HAP-1 (cell line): ENCODE results near the gene SHMT1.
"Not testable (repeated sequence)": the region's sequence is repeated elsewhere in the genome, so short reads cannot be mapped to it uniquely, and the experiment has no call there.

Experiments used
- DNase-seq, 2 experiments: peaks; one replicate each; pipeline ENCODE4 v3.0.0-alpha.2; 2016 to 2020; ENCODE audit warnings: low spot score in 2 of 2
- H3K27me3 ChIP-seq: fragments of 250-450 bp; sonication (Bioruptor Pico); 2 replicates; pipeline ENCODE4 v1.5.1; 2020; ENCODE audit warnings: low read depth, mild to moderate bottlenecking, moderate library complexity
- H3K36me3 ChIP-seq: fragments of 250-450 bp; sonication (Bioruptor Pico); replicated peaks from 2 replicates; pipeline ENCODE4 v1.5.1; 2020; ENCODE audit warnings: mild to moderate bottlenecking
- H3K4me1 ChIP-seq: fragments of 250-450 bp; sonication (Bioruptor Pico); 2 replicates; pipeline ENCODE4 v1.5.1; 2020; ENCODE audit warnings: mild to moderate bottlenecking
- H3K4me3 ChIP-seq: fragments of 250-450 bp; sonication (Bioruptor Pico); 2 replicates; pipeline ENCODE4 v1.5.1; 2020; ENCODE audit warnings: mild to moderate bottlenecking, moderate library complexity
- H3K9me3 ChIP-seq: fragments of 250-450 bp; sonication (Bioruptor Pico); 2 replicates; pipeline ENCODE4 v1.5.1; 2020; ENCODE audit warnings: mild to moderate bottlenecking, moderate library complexity
- in situ Hi-C: fragments of 300-500 bp; cut with MboI; formaldehyde crosslinking; loops from 3 replicates; pipeline ENCODE4 v1.14.3; 2020; ENCODE audit warnings: low sequenced_read_pairs, inconsistent platforms, mixed read lengths

SHMT1 gene

GRCh38 chr17:18315961-18316360 is 47.4 kb downstream of the SHMT1 start:
- in situ Hi-C loops = no loop called here

GRCh38 chr17:18315562-18315922 is 47.8 kb downstream of the SHMT1 start:
- in situ Hi-C loops = no loop called here
- H3K4me1 ChIP-seq = peaks cover 10% of the 10 kb centered on the region
- no peaks in the 10 kb centered on the region for H3K9me3 ChIP-seq
- peak overlapping the region; percentile 69 for H3K4me3 ChIP-seq
- DNase-seq = no peak
- no peaks in the 10 kb centered on the region for H3K27me3 ChIP-seq
- peaks cover 36% of the 10 kb centered on the region for H3K36me3 ChIP-seq

More at GRCh38 chr17:18315961-18316360, 47.4 kb downstream of the SHMT1 start:
- Histone ChIP-seq H3K36me3 (peaks cover 34% of the 10 kb centered on the region), H3K4me1 (peaks cover 10% of the 10 kb centered on the region), H3K9me3 (no peaks in the 10 kb centered on the region), H3K27me3 (no peaks in the 10 kb centered on the region), H3K4me3 (peak overlapping the region; percentile 69)
- DNase-seq = no peak

GRCh38 chr17:18314731-18315561 is 48.4 kb downstream of the SHMT1 start, which contains the start of the genes SMCR8 and TOP3A:
SMCR8 (plus strand) TSS chr17:18315293; CDS start chr17:18315790, 497 bp downstream.
TOP3A (minus strand) TSS chr17:18314994; CDS start chr17:18314778, 216 bp downstream.
- in situ Hi-C loops = no loop called here
- Histone ChIP-seq H3K4me1 (peaks cover 10% of the 10 kb centered on the region), H3K9me3 (no peaks in the 10 kb centered on the region), H3K36me3 (peaks cover 41% of the 10 kb centered on the region), H3K4me3 (peak within 1 kb of the TSS; percentile 69), H3K27me3 (no peaks in the 10 kb centered on the region)
- DNase-seq = peak; percentile 96 to 99

GRCh38 chr17:18314059-18314730 is 49.2 kb downstream of the SHMT1 start:
- H3K9me3 ChIP-seq = no peaks in the 10 kb centered on the region
- H3K36me3 ChIP-seq = peaks cover 44% of the 10 kb centered on the region
- in situ Hi-C loops = no loop called here
- peaks cover 10% of the 10 kb centered on the region for H3K4me1 ChIP-seq
- H3K4me3 ChIP-seq = peak overlapping the region; percentile 69
- DNase-seq = peak in 1 of 2 experiments; percentile 50
- no peaks in the 10 kb centered on the region for H3K27me3 ChIP-seq

- no peaks in the 10 kb centered on the region for H3K27me3 ChIP-seq
- H3K4me1 ChIP-seq = peaks cover 5% of the 10 kb centered on the region
- no peaks in the 10 kb centered on the region for H3K9me3 ChIP-seq
- no peak overlapping the region for H3K4me3 ChIP-seq
- DNase-seq = no peak
- in situ Hi-C loops = no loop called here
- peaks cover 75% of the 10 kb centered on the region for H3K36me3 ChIP-seq
These were observed 54.1 kb downstream of the SHMT1 start for GRCh38 chr17:18309202-18309601.

- H3K4me1 ChIP-seq, H3K4me3 ChIP-seq, DNase-seq, in situ Hi-C loops, H3K9me3 ChIP-seq, H3K27me3 ChIP-seq: not testable (repeated sequence)
- peaks cover 81% of the 10 kb centered on the region for H3K36me3 ChIP-seq
These were observed 60.1 kb downstream of the SHMT1 start for GRCh38 chr17:18303206-18303605.

GRCh38 chr17:18300725-18301480 is 62.4 kb downstream of the SHMT1 start:
- in situ Hi-C loops = no loop called here
- Histone ChIP-seq H3K36me3 (peaks cover 75% of the 10 kb centered on the region), H3K9me3 (no peaks in the 10 kb centered on the region)

GRCh38 chr17:18298061-18298460 is 65.3 kb downstream of the SHMT1 start:
- in situ Hi-C loops, H3K27me3 ChIP-seq, H3K4me1 ChIP-seq, H3K4me3 ChIP-seq, H3K9me3 ChIP-seq, DNase-seq: not testable (repeated sequence)
- peaks cover 60% of the 10 kb centered on the region for H3K36me3 ChIP-seq

More at GRCh38 chr17:18300725-18301480, 62.4 kb downstream of the SHMT1 start:
- Histone ChIP-seq H3K27me3 (no peaks in the 10 kb centered on the region), H3K4me1 (no peaks in the 10 kb centered on the region), H3K4me3 (no peak overlapping the region)
- no peak for DNase-seq

GRCh38 chr17:18291718-18292540 is 71.4 kb downstream of the SHMT1 start:
- no peak for DNase-seq
- H3K27me3 ChIP-seq = no peaks in the 10 kb centered on the region
- peaks cover 73% of the 10 kb centered on the region for H3K36me3 ChIP-seq
- no peaks in the 10 kb centered on the region for H3K4me1 ChIP-seq
- no peak overlapping the region for H3K4me3 ChIP-seq
- H3K9me3 ChIP-seq = no peaks in the 10 kb centered on the region
- in situ Hi-C loops = no loop called here

- Histone ChIP-seq H3K9me3 (no peaks in the 10 kb centered on the region), H3K36me3 (peaks cover 93% of the 10 kb centered on the region), H3K4me3 (no peak overlapping the region), H3K27me3 (no peaks in the 10 kb centered on the region), H3K4me1 (no peaks in the 10 kb centered on the region)
- no peak for DNase-seq
- in situ Hi-C loops = no loop called here
These were observed 78.1 kb downstream of the SHMT1 start for GRCh38 chr17:18285296-18285695.

GRCh38 chr17:18281788-18282187 is 81.6 kb downstream of the SHMT1 start:
- Histone ChIP-seq H3K36me3 (peaks cover 94% of the 10 kb centered on the region), H3K4me3 (no peak overlapping the region), H3K9me3 (no peaks in the 10 kb centered on the region), H3K4me1 (no peaks in the 10 kb centered on the region), H3K27me3 (no peaks in the 10 kb centered on the region)
- no peak for DNase-seq
- in situ Hi-C loops = no loop called here

GRCh38 chr17:18280766-18281371 is 82.5 kb downstream of the SHMT1 start:
- in situ Hi-C loops = no loop called here
- Histone ChIP-seq H3K27me3 (no peaks in the 10 kb centered on the region), H3K4me1 (no peaks in the 10 kb centered on the region), H3K9me3 (no peaks in the 10 kb centered on the region), H3K4me3 (no peak overlapping the region), H3K36me3 (peaks cover 98% of the 10 kb centered on the region)
- DNase-seq = no peak

GRCh38 chr17:18280249-18280648 is 83.1 kb downstream of the SHMT1 start:
- peaks cover 95% of the 10 kb centered on the region for H3K36me3 ChIP-seq
- in situ Hi-C loops = no loop called here

More at GRCh38 chr17:18280249-18280648, 83.1 kb downstream of the SHMT1 start:
- H3K4me1 ChIP-seq = no peaks in the 10 kb centered on the region
- no peaks in the 10 kb centered on the region for H3K27me3 ChIP-seq
- DNase-seq = no peak
- no peaks in the 10 kb centered on the region for H3K9me3 ChIP-seq
- no peak overlapping the region for H3K4me3 ChIP-seq
